Panc1 (cell line): Measurements from ENCODE around the gene C2. TPM values are rescaled to one million over a fixed set of nuclear protein-coding genes. Genes with fewer than 3 reads are reported as not detected.

Source experiments
- ATAC-seq: fragments of 200-7000 bp; cut with Tn5 transposase; 2 replicates; pipeline ENCODE4 v1.9.1; 2020; ENCODE audit warnings: mild to moderate bottlenecking, moderate library complexity
- BruUV-seq: library from RNA; stranded (reverse); fragments of 400-500 nt; replicated peaks from 2 replicates; lab custom pipeline; 2021; lab: Mats Ljungman, UMichigan
- CTCF ChIA-PET: fragments of 300-600 bp; sonication (Branson Sonifier 250); formaldehyde crosslinking; loops from one replicate; lab custom pipeline; 2022; ENCODE audit warnings: antibody characterized with exemption; lab: Charles Lee
- POLR2A ChIA-PET: fragments of 300-600 bp; sonication (Branson Sonifier 250); formaldehyde crosslinking; loops from one replicate; lab custom pipeline; 2022; ENCODE audit warnings: antibody characterized with exemption; lab: Charles Lee
- DNase-seq: peaks from one replicate; pipeline ENCODE4 v3.0.0-alpha.2; 2010; ENCODE audit warnings: low read depth, low spot score
- H3K27ac ChIP-seq: 2 replicates; pipeline ENCODE4 v1.5.1; 2011; ENCODE audit warnings: mild to moderate bottlenecking, low read length, inconsistent platforms
- H3K27me3 ChIP-seq: fragments of 200-500 bp; sonication (Bioruptor generic); 2 replicates; pipeline ENCODE4 v1.6.0; 2014; ENCODE audit warnings: low read length, inconsistent platforms; ENCODE audit not compliant: control insufficient read depth, insufficient read depth
- H3K36me3 ChIP-seq: fragments of 200-500 bp; sonication (Bioruptor generic); 2 replicates; pipeline ENCODE4 v1.5.1; 2014; ENCODE audit warnings: inconsistent platforms, mild to moderate bottlenecking, low read length, moderate library complexity; ENCODE audit not compliant: control insufficient read depth, insufficient read depth
- H3K4me1 ChIP-seq: 2 replicates; pipeline ENCODE4 v1.5.1; 2011; ENCODE audit warnings: inconsistent platforms, mild to moderate bottlenecking, low read length, moderate library complexity; ENCODE audit not compliant: control insufficient read depth, insufficient read depth
- H3K4me3 ChIP-seq, 2 experiments: 2 replicates each; pipeline ENCODE4 v1.5.1; 2011 to 2012; ENCODE audit warnings: low read depth in 2 of 2, low read length in 2 of 2, mild to moderate bottlenecking in 2 of 2, inconsistent platforms in 1 of 2, moderate library complexity in 1 of 2
- H3K9me3 ChIP-seq: fragments of 200-500 bp; sonication (Bioruptor generic); 2 replicates; pipeline ENCODE4 v1.5.1; 2014; ENCODE audit warnings: low read depth, mild to moderate bottlenecking, inconsistent platforms, low read length, moderate library complexity; ENCODE audit not compliant: control insufficient read depth, insufficient read depth
- CTCF ChIP-seq: fragments of 450-650 bp; IDR thresholded peaks from 2 replicates; pipeline ENCODE4 v1.5.1; 2017; ENCODE audit warnings: mild to moderate bottlenecking
- POLR2AphosphoS5 ChIP-seq: IDR thresholded peaks from 2 replicates; pipeline ENCODE4 v1.6.1; 2012; ENCODE audit warnings: mild to moderate bottlenecking, low read depth, low read length, moderate library complexity
- REST ChIP-seq, 2 experiments: IDR thresholded peaks; 2 replicates each; pipeline ENCODE4 v1.6.1; 2011 to 2012; ENCODE audit warnings: low read depth in 2 of 2, control low read depth in 1 of 2, low read length in 1 of 2, mild to moderate bottlenecking in 1 of 2, moderate library complexity in 1 of 2; ENCODE audit not compliant: insufficient read depth in 1 of 2
- SIN3A ChIP-seq: IDR thresholded peaks from 2 replicates; pipeline ENCODE4 v1.6.1; 2012; ENCODE audit warnings: low read depth, mild to moderate bottlenecking, low read length, moderate library complexity, borderline replicate concordance; ENCODE audit not compliant: insufficient read depth
- TCF7L2 ChIP-seq: IDR thresholded peaks from 2 replicates; pipeline ENCODE4 v1.6.1; 2011; ENCODE audit warnings: mild to moderate bottlenecking, low read depth, low read length, inconsistent platforms
- in situ Hi-C: cut with HindIII; loops from 2 replicates; pipeline ENCODE4 v1.10.0; 2016; ENCODE audit warnings: low sequenced_read_pairs, low pct_unique_long_range_greater_than_20kb
- intact Hi-C: fragments of 100-400 bp; cut with micrococcal nuclease; formaldehyde crosslinking; loops from one replicate; pipeline ENCODE4 v1.10.0; 2022; ENCODE audit not compliant: unreplicated experiment
- total RNA-seq: library from RNA; stranded (reverse); gene quantifications from one replicate; pipeline ENCODE4 v1.2.1, GENCODE V29; 2021; ENCODE audit not compliant: unreplicated experiment

C2 gene
- total RNA-seq, 1 experiment from 2014 or later: 1.0 TPM

GRCh38 chr6:31901415-31901952 is 26.0 kb upstream of the C2 start:
- Histone ChIP-seq H3K4me1 (peaks cover 20% of the 10 kb centered on the region), H3K36me3 (no peaks in the 10 kb centered on the region; the same call in 1 of the 2 replicates), H3K27ac (peak overlapping the region; percentile 75), H3K4me3 (peak overlapping the region; percentile 54 to 70), H3K27me3 (no peaks in the 10 kb centered on the region), H3K9me3 (no peaks in the 10 kb centered on the region)
- no peak for TF ChIP-seq REST (IDR thresholded peaks at IDR 0.05; ENCODE audit: insufficient read depth in 1 of 2, low read depth in 2 of 2, low read length in 1 of 2)
- TF ChIP-seq POLR2AphosphoS5: no peak
- TF ChIP-seq CTCF: no peak
- TF ChIP-seq TCF7L2: no peak
- no peak for TF ChIP-seq SIN3A
- no peak for DNase-seq
- intact Hi-C loops: no loop called here
- CTCF ChIA-PET: no interaction called here
- POLR2A ChIA-PET: no interaction called here
- no TSS peak for BruUV-seq
- ATAC-seq: peak; percentile 42
- in situ Hi-C loops: no loop called here

- intact Hi-C loops: no loop called here
- ChIA-PET POLR2A (interaction anchor here (0.6 kb wide), 1 partner anchor 14 kb away, joined by 4 read pairs; no protein-coding TSS in a partner anchor), CTCF (interaction anchor here (0.6 to 0.8 kb wide), 2 partner anchors 21 to 50 kb away, joined by 3 read pairs; no protein-coding TSS in a partner anchor)
- Histone ChIP-seq H3K27ac (peak within 1 kb of the TSS; percentile 92), H3K36me3 (no peaks in the 10 kb centered on the region; the same call in 1 of the 2 replicates), H3K4me1 (peaks cover 17% of the 10 kb centered on the region), H3K27me3 (no peaks in the 10 kb centered on the region), H3K9me3 (no peaks in the 10 kb centered on the region), H3K4me3 (peak within 1 kb of the TSS; percentile 54 to 70)
- in situ Hi-C loops: no loop called here
- no TSS peak for BruUV-seq
- ATAC-seq: peak; percentile 83
- DNase-seq: peak; percentile 64
- peak; percentile 52; the same call in 1 of the 2 replicates for TF ChIP-seq POLR2AphosphoS5
- 0 out of 4 replicates have a peak, but pooled peaks of 1 of the 2 experiments have one; percentile 18 for TF ChIP-seq REST (IDR thresholded peaks at IDR 0.05; ENCODE audit: insufficient read depth in 1 of 2, low read depth in 2 of 2, low read length in 1 of 2)
- TF ChIP-seq SIN3A: peak; percentile 45; the same call in 1 of the 2 replicates
- no peak for TF ChIP-seq CTCF
These were observed 25.4 kb upstream of the C2 start, which contains the start of gene ZBTB12 for GRCh38 chr6:31901953-31902643. TSS of gene ZBTB12 (minus strand) at chr6:31902086. CDS start at chr6:31901305, 781 bp downstream.
